ENCODE results near the gene PLCL2.

The PLCL2 gene

GRCh38 chr3:16884748-16885592 lies at the start of gene PLCL2:
TSS of gene PLCL2 (plus strand) at chr3:16884955. CDS start at chr3:16885040, 85 bp downstream.
- DNase-seq (ENCODE audit: low read depth) = no peak

GRCh38 chr3:16836505-16837237 lies 48.1 kb upstream of the PLCL2 start:
- peak; percentile 39 for DNase-seq (ENCODE audit: low read depth)

GRCh38 chr3:16837602-16838001 lies 47.2 kb upstream of the PLCL2 start:
- no peak for DNase-seq (ENCODE audit: low read depth)

- no peak for DNase-seq (ENCODE audit: low read depth)
These were observed 46.2 kb upstream of the PLCL2 start for GRCh38 chr3:16838561-16838960.

GRCh38 chr3:16839271-16840100 lies 45.3 kb upstream of the PLCL2 start:
- no peak for DNase-seq (ENCODE audit: low read depth)

- peak; percentile 39 for DNase-seq (ENCODE audit: low read depth)
These were observed 44.7 kb upstream of the PLCL2 start for GRCh38 chr3:16840101-16840424.

- no peak for DNase-seq (ENCODE audit: low read depth)
These were observed 43.6 kb upstream of the PLCL2 start for GRCh38 chr3:16841041-16841753.

GRCh38 chr3:16841904-16842271 lies 42.9 kb upstream of the PLCL2 start:
- no peak for DNase-seq (ENCODE audit: low read depth)

GRCh38 chr3:16842272-16843270 lies 42.2 kb upstream of the PLCL2 start:
- no peak for DNase-seq (ENCODE audit: low read depth)

- DNase-seq (ENCODE audit: low read depth) = no peak
These were observed 40.5 kb upstream of the PLCL2 start for GRCh38 chr3:16844222-16844621.

GRCh38 chr3:16844791-16845190 lies 40.0 kb upstream of the PLCL2 start:
- no peak for DNase-seq (ENCODE audit: low read depth)

- no peak for DNase-seq (ENCODE audit: low read depth)
These were observed 38.2 kb upstream of the PLCL2 start for GRCh38 chr3:16846373-16847080.

GRCh38 chr3:16848007-16848406 lies 36.7 kb upstream of the PLCL2 start:
- no peak for DNase-seq (ENCODE audit: low read depth)

GRCh38 chr3:16849229-16849628 lies 35.5 kb upstream of the PLCL2 start:
- DNase-seq (ENCODE audit: low read depth) = no peak

GRCh38 chr3:16849795-16850194 lies 35.0 kb upstream of the PLCL2 start:
- peak; percentile 41 for DNase-seq (ENCODE audit: low read depth)

- no peak for DNase-seq (ENCODE audit: low read depth)
These were observed 29.3 kb upstream of the PLCL2 start for GRCh38 chr3:16855497-16855896.

GRCh38 chr3:16860234-16860633 lies 24.5 kb upstream of the PLCL2 start:
- no peak for DNase-seq (ENCODE audit: low read depth)

- DNase-seq (ENCODE audit: low read depth) = no peak
These were observed 23.3 kb upstream of the PLCL2 start for GRCh38 chr3:16861432-16861831.

- peak; percentile 68 for DNase-seq (ENCODE audit: low read depth)
These were observed 20.0 kb upstream of the PLCL2 start for GRCh38 chr3:16864610-16865313.

Data from HS-27A (cell line).